ENCODE measurements around the gene FADS2. TPM values are rescaled to one million over a fixed set of nuclear protein-coding genes. Genes with fewer than 3 reads are reported as not detected.

FADS2 gene
- total and polyA plus RNA-seq, 9 of the 15 experiments (the other 6 are each of a cell fraction or from before 2014, with no cell fraction given): 2.9 to 42.8 (median 16.2) TPM

GRCh38 chr11:61815790-61816735, 12.0 kb upstream of the FADS2 start (continued):
- TF ChIP-seq CUX1 (CRISPR knock-in tag; IDR thresholded peaks at IDR 0.05): no peak
- TF ChIP-seq ZNF184 (CRISPR knock-in tag; IDR thresholded peaks at IDR 0.05): no peak
- no peak for TF ChIP-seq KLF13 (tag; IDR thresholded peaks at IDR 0.05; ENCODE audit: borderline replicate concordance, low read depth)
- TF ChIP-seq BRF2 (IDR thresholded peaks at IDR 0.05; ENCODE audit: borderline replicate concordance, insufficient read depth, insufficient read length): no peak
- no peak for TF ChIP-seq HDAC6 (IDR thresholded peaks at IDR 0.05; ENCODE audit: low read depth, low read length)
- no peak for TF ChIP-seq ZBTB17 (CRISPR knock-in tag; IDR thresholded peaks at IDR 0.05)
- TF ChIP-seq IRF9 (tag; IDR thresholded peaks at IDR 0.05): no peak
- TF ChIP-seq EP400 (IDR thresholded peaks at IDR 0.05): peak; percentile 16; the same call in 1 of the 2 replicates
- no peak for TF ChIP-seq HNRNPUL1 (IDR thresholded peaks at IDR 0.05; ENCODE audit: low read length)
- TF ChIP-seq USF1 (CRISPR knock-in tag; IDR thresholded peaks at IDR 0.05): no peak
- no peak for TF ChIP-seq MCM5 (IDR thresholded peaks at IDR 0.05; ENCODE audit: low read depth)
- peak; percentile 32 for TF ChIP-seq CCNT2 (IDR thresholded peaks at IDR 0.05; ENCODE audit: borderline replicate concordance, extremely low read depth, insufficient read length, low read depth, low read length)
- no peak for TF ChIP-seq ZNF232 (CRISPR knock-in tag; IDR thresholded peaks at IDR 0.05)
- peak; percentile 57; the same call in 1 of the 2 replicates for TF ChIP-seq RBFOX2 (IDR thresholded peaks at IDR 0.05; ENCODE audit: low read depth, low read length)
